PFSK-1 (cell line): ENCODE measurements around the gene RNF125.

Experiments
- POLR2AphosphoS5 ChIP-seq: IDR thresholded peaks from 2 replicates; pipeline ENCODE4 v1.6.1; 2012; ENCODE audit warnings: low read depth, mild to moderate bottlenecking, control low read depth, low read length, moderate library complexity
- TAF1 ChIP-seq: IDR thresholded peaks from 2 replicates; pipeline ENCODE4 v1.6.1; 2012; ENCODE audit warnings: low read length, control low read depth, borderline replicate concordance; ENCODE audit not compliant: insufficient read depth

DNA sequence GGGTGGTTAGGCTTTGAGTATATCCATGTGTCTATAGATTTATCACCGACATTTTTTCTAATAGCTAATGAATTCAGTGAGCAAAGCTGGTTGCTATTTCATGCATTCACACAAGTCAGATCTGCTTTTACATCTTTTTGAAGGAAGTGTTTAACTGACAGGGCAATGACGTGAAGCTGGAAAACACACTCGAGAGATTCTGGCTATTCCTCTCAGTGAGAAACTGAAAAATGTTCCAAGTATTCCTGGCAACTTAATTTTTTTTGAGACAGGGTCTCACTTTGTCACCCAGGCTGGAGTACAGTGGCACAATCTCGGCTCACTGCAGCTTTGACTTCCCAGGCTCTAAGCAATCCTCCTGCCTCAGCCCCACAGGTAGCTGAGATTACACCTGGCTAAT lies 94.2 kb downstream of the RNF125 start:
- TF ChIP-seq TAF1 (no peak), POLR2AphosphoS5 (no peak)
